ENCODE data around the gene ITGB6.

DNA sequence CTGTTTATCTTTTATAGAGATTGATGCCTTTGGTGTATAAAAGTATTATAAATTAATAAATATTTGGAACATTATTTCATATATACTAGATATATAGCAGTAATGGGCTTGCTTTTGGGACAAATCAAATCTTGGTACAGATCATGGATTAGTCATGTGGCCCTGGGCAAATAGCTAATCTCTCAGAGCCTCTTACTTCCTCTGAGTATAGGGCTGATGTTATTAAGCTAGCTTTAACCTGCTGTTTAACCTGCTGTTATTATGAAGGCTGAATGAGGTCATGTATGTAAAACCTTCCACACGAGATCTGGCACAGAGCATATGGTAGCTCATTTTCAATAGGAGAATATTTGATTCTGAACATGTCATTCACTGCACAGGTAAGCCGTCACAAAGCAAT lies 5.7 kb downstream of the ITGB6 start:
- TF ChIP-seq POLR2A (IDR thresholded peaks at IDR 0.05): no peak
- TF ChIP-seq, protein P1, sequence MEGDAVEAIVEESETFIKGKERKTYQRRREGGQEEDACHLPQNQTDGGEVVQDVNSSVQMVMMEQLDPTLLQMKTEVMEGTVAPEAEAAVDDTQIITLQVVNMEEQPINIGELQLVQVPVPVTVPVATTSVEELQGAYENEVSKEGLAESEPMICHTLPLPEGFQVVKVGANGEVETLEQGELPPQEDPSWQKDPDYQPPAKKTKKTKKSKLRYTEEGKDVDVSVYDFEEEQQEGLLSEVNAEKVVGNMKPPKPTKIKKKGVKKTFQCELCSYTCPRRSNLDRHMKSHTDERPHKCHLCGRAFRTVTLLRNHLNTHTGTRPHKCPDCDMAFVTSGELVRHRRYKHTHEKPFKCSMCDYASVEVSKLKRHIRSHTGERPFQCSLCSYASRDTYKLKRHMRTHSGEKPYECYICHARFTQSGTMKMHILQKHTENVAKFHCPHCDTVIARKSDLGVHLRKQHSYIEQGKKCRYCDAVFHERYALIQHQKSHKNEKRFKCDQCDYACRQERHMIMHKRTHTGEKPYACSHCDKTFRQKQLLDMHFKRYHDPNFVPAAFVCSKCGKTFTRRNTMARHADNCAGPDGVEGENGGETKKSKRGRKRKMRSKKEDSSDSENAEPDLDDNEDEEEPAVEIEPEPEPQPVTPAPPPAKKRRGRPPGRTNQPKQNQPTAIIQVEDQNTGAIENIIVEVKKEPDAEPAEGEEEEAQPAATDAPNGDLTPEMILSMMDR (IDR thresholded peaks at IDR 0.05): no peak

All from vagina (tissue), 2 donors.